ENCODE results near the gene BCAR1. TPM values are rescaled to one million over a fixed set of nuclear protein-coding genes. Genes with fewer than 3 reads are reported as not detected.
"Not testable (repeated sequence)": the region's sequence is repeated elsewhere in the genome, so short reads cannot be mapped to it uniquely, and the experiment has no call there.

Gene BCAR1
- total RNA-seq, 2 donors from 2014 or later: 110 to 130 TPM

DNA sequence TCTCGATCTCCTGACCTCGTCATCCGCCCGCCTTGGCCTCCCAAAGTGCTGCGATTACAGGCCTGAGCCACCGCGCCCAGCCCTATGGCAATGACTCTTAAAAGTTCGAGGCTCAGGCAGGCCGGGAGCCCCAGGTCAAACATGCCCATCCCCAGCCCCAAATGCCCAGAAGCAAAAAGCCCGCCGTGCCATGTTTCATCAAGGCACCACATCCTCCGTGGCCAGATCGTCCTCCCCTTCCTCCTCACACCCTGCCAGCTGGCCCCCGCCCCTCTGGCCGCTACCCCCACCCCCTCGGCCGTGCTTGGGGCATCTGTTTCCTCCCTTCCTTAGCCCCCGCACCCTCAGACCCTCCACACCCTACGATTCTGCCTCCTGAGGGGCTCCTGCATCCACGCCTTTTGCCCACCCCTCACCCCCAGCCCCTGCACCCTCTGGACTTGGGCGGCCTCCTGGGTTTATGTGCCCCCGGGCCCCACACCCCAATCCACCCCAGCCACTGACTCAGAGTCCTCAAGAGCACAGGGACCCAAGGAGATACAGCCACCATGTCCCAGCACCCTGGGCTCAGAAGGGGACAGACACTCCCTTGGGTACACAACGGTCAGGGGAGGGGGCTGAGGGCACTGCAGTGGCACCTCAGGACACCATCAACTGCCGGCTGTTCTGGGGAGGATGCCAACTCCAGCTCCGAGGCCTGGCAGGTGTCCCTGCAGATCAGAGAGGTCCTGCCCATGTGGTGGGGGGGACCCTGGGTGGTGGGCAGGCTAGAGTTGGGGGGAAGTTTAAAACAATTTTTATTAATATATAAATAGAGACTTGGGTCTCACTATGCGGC, 25.5 kb downstream of the BCAR1 start:
- Histone ChIP-seq H3K9me3 (no peaks in the 10 kb centered on the region), H3K4me3 (no peak overlapping the region), H3K4me1 (no peaks in the 10 kb centered on the region), H3K27ac (no peak overlapping the region), H3K27me3 (no peaks in the 10 kb centered on the region), H3K9ac (ENCODE audit: low read depth in 2 of 2, low read length in 2 of 2) (no peak overlapping the region), H3K36me3 (peaks cover 9% of the 10 kb centered on the region)
- TF ChIP-seq, protein P1, sequence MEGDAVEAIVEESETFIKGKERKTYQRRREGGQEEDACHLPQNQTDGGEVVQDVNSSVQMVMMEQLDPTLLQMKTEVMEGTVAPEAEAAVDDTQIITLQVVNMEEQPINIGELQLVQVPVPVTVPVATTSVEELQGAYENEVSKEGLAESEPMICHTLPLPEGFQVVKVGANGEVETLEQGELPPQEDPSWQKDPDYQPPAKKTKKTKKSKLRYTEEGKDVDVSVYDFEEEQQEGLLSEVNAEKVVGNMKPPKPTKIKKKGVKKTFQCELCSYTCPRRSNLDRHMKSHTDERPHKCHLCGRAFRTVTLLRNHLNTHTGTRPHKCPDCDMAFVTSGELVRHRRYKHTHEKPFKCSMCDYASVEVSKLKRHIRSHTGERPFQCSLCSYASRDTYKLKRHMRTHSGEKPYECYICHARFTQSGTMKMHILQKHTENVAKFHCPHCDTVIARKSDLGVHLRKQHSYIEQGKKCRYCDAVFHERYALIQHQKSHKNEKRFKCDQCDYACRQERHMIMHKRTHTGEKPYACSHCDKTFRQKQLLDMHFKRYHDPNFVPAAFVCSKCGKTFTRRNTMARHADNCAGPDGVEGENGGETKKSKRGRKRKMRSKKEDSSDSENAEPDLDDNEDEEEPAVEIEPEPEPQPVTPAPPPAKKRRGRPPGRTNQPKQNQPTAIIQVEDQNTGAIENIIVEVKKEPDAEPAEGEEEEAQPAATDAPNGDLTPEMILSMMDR (IDR thresholded peaks at IDR 0.05): no peak
- DNase-seq: no peak
- intact Hi-C loops (cut with DNase I): loop anchor here (2.0 kb wide), 1 partner anchor 19 kb away; the partner anchor contains the start of gene CTRB2

DNA sequence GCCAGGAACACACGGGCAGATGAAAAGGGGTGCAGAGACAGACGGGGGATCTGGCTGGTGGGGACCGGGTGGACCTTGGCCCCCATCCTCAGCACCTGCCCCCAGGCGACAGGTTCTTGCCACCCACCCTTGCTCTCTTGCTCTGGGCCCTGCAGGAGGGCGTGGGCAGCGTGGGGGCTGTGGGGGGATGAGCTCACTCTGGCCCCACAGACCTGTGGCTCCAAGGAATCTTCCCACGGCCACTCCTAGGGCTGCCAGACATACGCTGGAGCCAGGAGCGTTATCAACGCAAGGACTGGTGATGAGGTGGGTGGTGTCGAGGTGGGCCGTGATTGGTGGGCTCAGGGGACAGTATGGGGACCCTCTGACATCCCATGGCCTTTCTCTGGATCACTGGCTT, 26.3 kb downstream of the BCAR1 start:
- H3K27ac ChIP-seq: no peak overlapping the region
- no peak for DNase-seq
- TF ChIP-seq, protein P1 (IDR thresholded peaks at IDR 0.05): no peak

DNA sequence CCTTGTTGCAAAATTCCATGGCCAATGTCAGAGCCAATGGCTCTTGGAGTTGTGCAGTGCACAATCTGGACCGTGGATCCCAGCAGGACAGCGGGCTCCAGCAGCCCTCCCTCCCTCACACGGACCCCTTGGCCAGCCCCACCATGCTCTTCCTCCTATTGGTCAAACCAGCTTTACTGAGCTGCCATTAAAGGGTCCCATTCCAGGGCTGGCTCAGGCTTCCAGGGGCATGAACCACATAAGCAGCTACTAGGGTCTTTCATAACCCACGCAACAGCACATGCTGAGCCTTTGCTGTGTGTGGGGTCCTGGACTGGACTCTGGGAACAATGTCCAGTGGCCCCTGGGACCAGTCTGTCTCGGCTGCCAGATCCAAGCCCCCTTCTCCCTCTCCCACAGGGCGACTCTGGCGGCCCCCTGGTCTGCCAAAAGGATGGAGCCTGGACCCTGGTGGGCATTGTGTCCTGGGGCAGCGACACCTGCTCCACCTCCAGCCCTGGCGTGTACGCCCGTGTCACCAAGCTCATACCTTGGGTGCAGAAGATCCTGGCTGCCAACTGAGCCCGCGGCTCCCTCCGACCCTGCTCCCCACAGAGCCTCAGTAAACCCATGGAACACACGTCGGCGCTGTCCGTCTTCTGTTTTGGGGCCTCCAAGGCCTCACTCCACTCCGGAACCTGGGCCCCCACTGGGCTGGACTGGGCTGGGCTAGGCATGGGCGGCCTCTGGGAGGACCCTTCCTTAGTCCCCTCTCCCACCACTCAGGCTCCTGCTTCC, 26.9 kb downstream of the BCAR1 start:
- DNase-seq: no peak
- TF ChIP-seq, protein P1 (IDR thresholded peaks at IDR 0.05): no peak
- H3K36me3 ChIP-seq: peaks cover 5% of the 10 kb centered on the region
- H3K9me3 ChIP-seq: no peaks in the 10 kb centered on the region
- H3K4me1 ChIP-seq: no peaks in the 10 kb centered on the region
- no peak overlapping the region for H3K4me3 ChIP-seq
- no peak overlapping the region for H3K27ac ChIP-seq
- no peak overlapping the region for H3K9ac ChIP-seq (ENCODE audit: low read depth in 2 of 2, low read length in 2 of 2)
- intact Hi-C loops (cut with DNase I): loop anchor here (2.0 kb wide), 1 partner anchor 18 kb away; the partner anchor contains the start of gene CTRB2
- no peaks in the 10 kb centered on the region for H3K27me3 ChIP-seq

More for the DNA sequence above, 26.3 kb downstream of the BCAR1 start:
- no peak overlapping the region for H3K9ac ChIP-seq (ENCODE audit: low read depth in 2 of 2, low read length in 2 of 2)
- no peaks in the 10 kb centered on the region for H3K9me3 ChIP-seq
- no peak overlapping the region for H3K4me3 ChIP-seq
- H3K4me1 ChIP-seq: no peaks in the 10 kb centered on the region
- intact Hi-C loops (cut with DNase I): loop anchor here (2.0 kb wide), 1 partner anchor 18 kb away; the partner anchor contains the start of gene CTRB2
- H3K27me3 ChIP-seq: no peaks in the 10 kb centered on the region
- peaks cover 9% of the 10 kb centered on the region for H3K36me3 ChIP-seq

DNA sequence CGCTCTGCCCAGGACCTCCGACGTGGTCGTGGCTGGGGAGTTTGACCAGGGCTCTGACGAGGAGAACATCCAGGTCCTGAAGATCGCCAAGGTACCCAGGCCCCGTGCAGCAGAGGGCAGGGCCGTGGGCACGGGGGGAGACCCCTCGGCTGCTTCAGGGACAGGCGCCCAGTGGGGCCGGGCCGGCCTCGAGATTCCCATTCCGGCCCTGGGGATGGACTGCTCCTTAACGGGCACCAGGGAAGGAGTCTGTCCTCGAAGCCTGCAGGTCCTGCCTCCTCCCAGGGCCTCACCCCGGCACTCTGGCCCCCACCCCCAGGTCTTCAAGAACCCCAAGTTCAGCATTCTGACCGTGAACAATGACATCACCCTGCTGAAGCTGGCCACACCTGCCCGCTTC, 28.3 kb downstream of the BCAR1 start:
- H3K9ac ChIP-seq (ENCODE audit: low read depth in 2 of 2, low read length in 2 of 2); H3K4me3 ChIP-seq; DNase-seq; H3K27ac ChIP-seq; H3K9me3 ChIP-seq; intact Hi-C loops (cut with DNase I); H3K36me3 ChIP-seq; H3K27me3 ChIP-seq; H3K4me1 ChIP-seq: not testable (repeated sequence)

DNA sequence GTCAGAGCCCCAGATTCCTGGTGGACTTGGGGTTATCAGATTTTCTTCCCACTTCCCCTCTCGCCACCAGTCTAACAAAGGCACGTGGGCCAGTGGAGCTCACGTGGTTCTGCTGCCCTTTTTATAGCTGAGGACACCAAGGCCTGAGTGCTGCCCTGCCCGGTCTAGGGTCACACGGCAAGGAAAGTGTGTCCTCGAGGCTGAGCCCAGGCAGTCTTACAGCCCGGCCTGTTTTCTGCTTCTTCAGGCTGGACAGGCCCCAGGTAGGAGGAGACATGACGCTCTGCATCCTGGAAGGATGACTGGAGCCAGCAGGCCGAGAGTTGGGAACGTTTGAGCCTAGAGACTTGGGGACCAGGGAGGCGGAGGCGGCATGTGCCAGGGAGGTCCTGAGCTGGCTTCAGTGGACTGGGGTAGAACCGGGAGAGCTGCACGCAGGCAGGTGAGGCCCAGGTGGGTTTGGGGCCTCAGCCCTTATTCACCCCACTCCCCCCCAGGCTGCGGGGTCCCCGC, 29.1 kb downstream of the BCAR1 start:
- H3K9me3 ChIP-seq: no peaks in the 10 kb centered on the region
- DNase-seq: no peak
- H3K9ac ChIP-seq (ENCODE audit: low read depth in 2 of 2, low read length in 2 of 2): no peak overlapping the region
- no peaks in the 10 kb centered on the region for H3K36me3 ChIP-seq
- no peaks in the 10 kb centered on the region for H3K27me3 ChIP-seq
- H3K4me1 ChIP-seq: no peaks in the 10 kb centered on the region
- no peak overlapping the region for H3K27ac ChIP-seq
- intact Hi-C loops (cut with DNase I): no loop called here
- H3K4me3 ChIP-seq: no peak overlapping the region
- TF ChIP-seq, protein P1 (IDR thresholded peaks at IDR 0.05): no peak

Measured in colonic mucosa (tissue), 4 donors.